SK-N-SH treated with all-trans-retinoic acid at 6 μM for 48 hours (cell line): ENCODE data around the gene SHROOM1.

Experiments used
- ATAC-seq: fragments of 200-7000 bp; cut with Tn5 transposase; 3 replicates; pipeline ENCODE4 v1.9.1; 2020; ENCODE audit warnings: mild to moderate bottlenecking, moderate library complexity
- BACH2 ChIP-seq: fragments of 250-450 bp; sonication (Bioruptor Pico); IDR thresholded peaks from 2 replicates; pipeline ENCODE4 v1.9.0; 2021; ENCODE audit warnings: mild to moderate bottlenecking, borderline replicate concordance
- CREB5 ChIP-seq: fragments of 250-450 bp; sonication (Bioruptor Pico); IDR thresholded peaks from 2 replicates; pipeline ENCODE4 v1.5.1; 2020; ENCODE audit warnings: low read depth, mild to moderate bottlenecking, moderate library complexity
- CSDC2 ChIP-seq: fragments of 250-450 bp; sonication (Bioruptor Pico); IDR thresholded peaks from 2 replicates; pipeline ENCODE4 v1.5.0; 2020; ENCODE audit warnings: mild to moderate bottlenecking, moderate library complexity
- ESRRG ChIP-seq: fragments of 250-450 bp; sonication (Bioruptor Pico); IDR thresholded peaks from 2 replicates; pipeline ENCODE4 v1.6.1; 2021; ENCODE audit warnings: mild to moderate bottlenecking
- ISL1 ChIP-seq: fragments of 250-450 bp; sonication (Bioruptor Pico); IDR thresholded peaks from 2 replicates; pipeline ENCODE4 v2.1.2; 2022; ENCODE audit warnings: mild to moderate bottlenecking, moderate library complexity
- OSR1 ChIP-seq: fragments of 250-450 bp; sonication (Bioruptor Pico); IDR thresholded peaks from 2 replicates; pipeline ENCODE4 v1.8.0; 2022; ENCODE audit warnings: moderate library complexity, mild to moderate bottlenecking, inconsistent platforms
- PATZ1 ChIP-seq: fragments of 250-450 bp; sonication (Bioruptor Pico); IDR thresholded peaks from 2 replicates; pipeline ENCODE4 v1.8.0; 2020; ENCODE audit warnings: mild to moderate bottlenecking, moderate library complexity, borderline replicate concordance
- PPARA ChIP-seq: fragments of 250-450 bp; sonication (Bioruptor Pico); IDR thresholded peaks from 2 replicates; pipeline ENCODE4 v1.5.0; 2020; ENCODE audit warnings: mild to moderate bottlenecking, borderline replicate concordance
- RARB ChIP-seq: fragments of 250-450 bp; sonication (Bioruptor Pico); IDR thresholded peaks from 2 replicates; pipeline ENCODE4 v1.8.0; 2021; ENCODE audit warnings: mild to moderate bottlenecking, moderate library complexity
- SNAI2 ChIP-seq: fragments of 250-450 bp; sonication (Bioruptor Pico); IDR thresholded peaks from 2 replicates; pipeline ENCODE4 v1.5.0; 2020; ENCODE audit warnings: mild to moderate bottlenecking, moderate library complexity
- TCF4 ChIP-seq: fragments of 250-450 bp; sonication (Bioruptor Pico); IDR thresholded peaks from 2 replicates; pipeline ENCODE4 v1.8.0; 2021; ENCODE audit warnings: mild to moderate bottlenecking, moderate library complexity, borderline replicate concordance
- TOX ChIP-seq: fragments of 250-450 bp; sonication (Bioruptor Pico); IDR thresholded peaks from 2 replicates; pipeline ENCODE4 v1.8.0; 2021; ENCODE audit warnings: mild to moderate bottlenecking, moderate library complexity, borderline replicate concordance
- TSHZ2 ChIP-seq: fragments of 250-450 bp; sonication (Bioruptor Pico); IDR thresholded peaks from 2 replicates; pipeline ENCODE4 v1.5.0; 2020; ENCODE audit warnings: mild to moderate bottlenecking, moderate library complexity
- ZC3H10 ChIP-seq: fragments of 250-450 bp; sonication (Bioruptor Pico); IDR thresholded peaks from 2 replicates; pipeline ENCODE4 v1.5.1; 2021; ENCODE audit warnings: mild to moderate bottlenecking, moderate library complexity
- ZFP3 ChIP-seq: fragments of 250-450 bp; sonication (Bioruptor Pico); IDR thresholded peaks from 2 replicates; pipeline ENCODE4 v1.5.0; 2020; ENCODE audit warnings: mild to moderate bottlenecking, moderate library complexity
- ZFP30 ChIP-seq: fragments of 450-650 bp; formaldehyde crosslinking; IDR thresholded peaks from 2 replicates; pipeline ENCODE4 v1.5.0; 2022; ENCODE audit warnings: mild to moderate bottlenecking, moderate library complexity
- ZNF565 ChIP-seq: fragments of 450-650 bp; formaldehyde crosslinking; conservative IDR thresholded peaks from 2 replicates; pipeline ENCODE4 v1.5.0; 2020; ENCODE audit warnings: low read depth, mild to moderate bottlenecking, moderate library complexity
- ZNF70 ChIP-seq: fragments of 450-650 bp; formaldehyde crosslinking; IDR thresholded peaks from 2 replicates; pipeline ENCODE4 v1.5.0; 2020; ENCODE audit warnings: mild to moderate bottlenecking, moderate library complexity
- ZNF8 ChIP-seq: fragments of 450-650 bp; formaldehyde crosslinking; IDR thresholded peaks from 2 replicates; pipeline ENCODE4 v1.5.0; 2020; ENCODE audit warnings: mild to moderate bottlenecking, moderate library complexity

SHROOM1 gene

GRCh38 chr5:132774406-132774805, 56.0 kb downstream of the SHROOM1 start (continued):
- no peak for TF ChIP-seq PATZ1 (CRISPR knock-in tag)

- no peak for TF ChIP-seq SNAI2 (CRISPR knock-in tag)
- no peak for TF ChIP-seq CSDC2 (CRISPR knock-in tag)
- TF ChIP-seq ESRRG = no peak
- TF ChIP-seq ZNF8 = no peak
- TF ChIP-seq ZC3H10 (CRISPR knock-in tag) = no peak
- TF ChIP-seq PATZ1 (CRISPR knock-in tag) = no peak
- no peak for TF ChIP-seq ZFP3 (CRISPR knock-in tag)
- TF ChIP-seq PPARA = no peak
- no peak for TF ChIP-seq TOX (CRISPR knock-in tag)
- TF ChIP-seq ZFP30 = no peak
- no peak for TF ChIP-seq RARB (CRISPR knock-in tag)
- TF ChIP-seq CREB5 (CRISPR knock-in tag) = no peak
- TF ChIP-seq, all 23 proteins: peak for 0
- ATAC-seq = no peak
Measured at GRCh38 chr5:132773601-132774355, 56.7 kb downstream of the SHROOM1 start.

- TF ChIP-seq ZFP30 (no peak), CSDC2 (CRISPR knock-in tag) (no peak), ISL1 (no peak), OSR1 (no peak), ZNF565 (CRISPR knock-in tag) (no peak), ZNF70 (CRISPR knock-in tag) (no peak), ZC3H10 (CRISPR knock-in tag) (no peak), CREB5 (CRISPR knock-in tag) (no peak), TCF4 (CRISPR knock-in tag) (no peak), TSHZ2 (CRISPR knock-in tag) (no peak), PATZ1 (CRISPR knock-in tag) (no peak), BACH2 (no peak)
- no peak for ATAC-seq
Measured at GRCh38 chr5:132773114-132773513, 57.3 kb downstream of the SHROOM1 start.
